GM18499 (cell line): ENCODE measurements around the gene SLC26A8.
"Not testable (repeated sequence)": the region's sequence is repeated elsewhere in the genome, so short reads cannot be mapped to it uniquely, and the experiment has no call there.

Source experiments
- ATAC-seq: cut with Tn5 transposase; IDR thresholded peaks from one replicate; pipeline ENCODE4 v1.9.1; 2021; ENCODE audit warnings: moderate number of reproducible peaks; ENCODE audit not compliant: insufficient read depth, unreplicated experiment

SLC26A8 gene

GRCh38 chr6:36025260-36025931 lies 955 bp upstream of the SLC26A8 start:
- ATAC-seq, result no peak

GRCh38 chr6:36020154-36020553 lies 4.3 kb downstream of the SLC26A8 start:
- no peak for ATAC-seq

GRCh38 chr6:36019167-36019566 lies 5.3 kb downstream of the SLC26A8 start:
- no peak for ATAC-seq

- ATAC-seq, result no peak
Measured at GRCh38 chr6:36018339-36018738, 6.1 kb downstream of the SLC26A8 start.

- ATAC-seq, result no peak
Measured at GRCh38 chr6:36015666-36016065, 8.8 kb downstream of the SLC26A8 start.

GRCh38 chr6:36000451-36000850 lies 24.0 kb downstream of the SLC26A8 start:
- no peak for ATAC-seq

- no peak for ATAC-seq
Measured at GRCh38 chr6:35993150-35993549, 31.3 kb downstream of the SLC26A8 start.

- ATAC-seq, result not testable (repeated sequence)
Measured at GRCh38 chr6:35988047-35988446, 36.4 kb downstream of the SLC26A8 start.

- ATAC-seq, result no peak
Measured at GRCh38 chr6:35984701-35985100, 39.7 kb downstream of the SLC26A8 start.

- no peak for ATAC-seq
Measured at GRCh38 chr6:35980991-35981645, 43.3 kb downstream of the SLC26A8 start.

GRCh38 chr6:35980126-35980525 lies 44.3 kb downstream of the SLC26A8 start:
- not testable (repeated sequence) for ATAC-seq

GRCh38 chr6:35977308-35977707 lies 47.1 kb downstream of the SLC26A8 start:
- no peak for ATAC-seq

- no peak for ATAC-seq
Measured at GRCh38 chr6:35973670-35974222, 50.7 kb downstream of the SLC26A8 start.

GRCh38 chr6:35972471-35973367 lies 51.7 kb downstream of the SLC26A8 start:
- ATAC-seq, result no peak

- ATAC-seq, result no peak
Measured at GRCh38 chr6:35970181-35970580, 54.3 kb downstream of the SLC26A8 start.

- no peak for ATAC-seq
Measured at GRCh38 chr6:35969646-35970045, 54.8 kb downstream of the SLC26A8 start.

GRCh38 chr6:35968821-35969220 lies 55.6 kb downstream of the SLC26A8 start:
- ATAC-seq, result no peak

GRCh38 chr6:35967076-35967774 lies 57.2 kb downstream of the SLC26A8 start:
- no peak for ATAC-seq

- no peak for ATAC-seq
Measured at GRCh38 chr6:35962779-35963560, 61.5 kb downstream of the SLC26A8 start.
